Vagina (tissue), 2 donors: ENCODE results near the gene ZFP64. TPM values are rescaled to one million over a fixed set of nuclear protein-coding genes. Genes with fewer than 3 reads are reported as not detected.
"Not testable (repeated sequence)": the region's sequence is repeated elsewhere in the genome, so short reads cannot be mapped to it uniquely, and the experiment has no call there.

ENCODE experiments used
- DNase-seq, 2 donors: peaks; one replicate each; pipeline ENCODE4 v3.0.0-alpha.2; 2017; ENCODE audit errors: extremely low spot score in 2 of 2
- H3K27ac ChIP-seq: fragments of 200-600 bp; sonication (generic); one replicate; pipeline ENCODE4 v1.5.1; 2019
- H3K27me3 ChIP-seq: fragments of 200-600 bp; sonication (generic); one replicate; pipeline ENCODE4 v1.5.1; 2019
- H3K36me3 ChIP-seq, 2 donors: fragments of 200-600 bp; sonication (generic); one replicate each; pipeline ENCODE4 v1.5.1; 2017 to 2019
- H3K4me1 ChIP-seq: fragments of 200-600 bp; sonication (generic); one replicate; pipeline ENCODE4 v1.5.1; 2019
- H3K4me3 ChIP-seq, 2 donors: fragments of 200-600 bp; sonication (generic); 1 replicate in 1 of 2; 2 replicates in 1 of 2; pipeline ENCODE4 v1.5.1; 2016 to 2019
- H3K9me3 ChIP-seq: fragments of 200-600 bp; sonication (generic); one replicate; pipeline ENCODE4 v1.5.1; 2019
- POLR2A ChIP-seq, 2 donors: fragments of 450-650 bp; IDR thresholded peaks; one replicate each; pipeline ENCODE4 v1.6.1; 2017; ENCODE audit warnings: antibody characterized with exemption in 2 of 2, mild to moderate bottlenecking in 2 of 2, moderate library complexity in 2 of 2
- POLR2AphosphoS5 ChIP-seq, 2 donors: sonication (generic); formaldehyde crosslinking; IDR thresholded peaks; one replicate each; pipeline ENCODE4 v1.9.0; 2017; ENCODE audit warnings: antibody characterized with exemption in 2 of 2, mild to moderate bottlenecking in 2 of 2, low read depth in 1 of 2; ENCODE audit not compliant: insufficient read depth in 1 of 2
- intact Hi-C: fragments of 100-400 bp; cut with DNase I; formaldehyde crosslinking; loops from one replicate; pipeline ENCODE4 v1.15.1; 2023
- total RNA-seq: library from RNA; depleted of rRNA; stranded (reverse); fragments of >200 nt; gene quantifications from one replicate; pipeline ENCODE4 v1.2.3, GENCODE V29; 2016
- TF ChIP-seq, protein P1 (sequence below), 3 experiments: fragments of 450-650 bp in 2 of 3; fragments of 200-600 bp in 1 of 3; sonication (generic) in 1 of 3; IDR thresholded peaks; one replicate each; pipeline ENCODE4 v1.5.1; 2017 to 2019; ENCODE audit warnings: antibody characterized with exemption in 3 of 3, mild to moderate bottlenecking in 2 of 3, moderate library complexity in 2 of 3

ZFP64 gene
- total RNA-seq, 1 donor from 2014 or later = 18.4 TPM

DNA sequence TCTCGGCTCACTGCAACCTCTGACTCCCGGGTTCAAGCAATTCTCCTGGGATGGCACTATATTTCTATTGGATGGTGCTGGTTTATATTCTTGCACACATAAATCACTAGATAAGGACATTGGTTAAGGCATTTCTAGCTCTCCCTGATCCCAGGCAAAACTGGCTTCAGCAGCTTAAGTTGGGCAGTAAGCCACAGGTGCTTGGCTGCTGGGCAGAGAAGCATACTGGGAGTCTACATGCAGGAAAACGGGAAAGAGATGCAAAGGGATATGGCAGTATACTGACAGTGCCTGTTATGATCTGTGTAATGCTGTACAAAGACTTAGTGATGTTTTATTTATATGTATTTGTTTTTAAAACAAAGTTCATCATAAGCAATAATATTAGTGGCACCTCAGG is 33.3 kb upstream of the ZFP64 start:
- intact Hi-C loops = no loop called here
- H3K27ac ChIP-seq = no peak overlapping the region
- TF ChIP-seq POLR2A (IDR thresholded peaks at IDR 0.05) = no peak
- TF ChIP-seq, protein P1, sequence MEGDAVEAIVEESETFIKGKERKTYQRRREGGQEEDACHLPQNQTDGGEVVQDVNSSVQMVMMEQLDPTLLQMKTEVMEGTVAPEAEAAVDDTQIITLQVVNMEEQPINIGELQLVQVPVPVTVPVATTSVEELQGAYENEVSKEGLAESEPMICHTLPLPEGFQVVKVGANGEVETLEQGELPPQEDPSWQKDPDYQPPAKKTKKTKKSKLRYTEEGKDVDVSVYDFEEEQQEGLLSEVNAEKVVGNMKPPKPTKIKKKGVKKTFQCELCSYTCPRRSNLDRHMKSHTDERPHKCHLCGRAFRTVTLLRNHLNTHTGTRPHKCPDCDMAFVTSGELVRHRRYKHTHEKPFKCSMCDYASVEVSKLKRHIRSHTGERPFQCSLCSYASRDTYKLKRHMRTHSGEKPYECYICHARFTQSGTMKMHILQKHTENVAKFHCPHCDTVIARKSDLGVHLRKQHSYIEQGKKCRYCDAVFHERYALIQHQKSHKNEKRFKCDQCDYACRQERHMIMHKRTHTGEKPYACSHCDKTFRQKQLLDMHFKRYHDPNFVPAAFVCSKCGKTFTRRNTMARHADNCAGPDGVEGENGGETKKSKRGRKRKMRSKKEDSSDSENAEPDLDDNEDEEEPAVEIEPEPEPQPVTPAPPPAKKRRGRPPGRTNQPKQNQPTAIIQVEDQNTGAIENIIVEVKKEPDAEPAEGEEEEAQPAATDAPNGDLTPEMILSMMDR (IDR thresholded peaks at IDR 0.05) = no peak
- no peak for TF ChIP-seq POLR2AphosphoS5 (IDR thresholded peaks at IDR 0.05; ENCODE audit: insufficient read depth in 1 of 2, low read depth in 1 of 2)

DNA sequence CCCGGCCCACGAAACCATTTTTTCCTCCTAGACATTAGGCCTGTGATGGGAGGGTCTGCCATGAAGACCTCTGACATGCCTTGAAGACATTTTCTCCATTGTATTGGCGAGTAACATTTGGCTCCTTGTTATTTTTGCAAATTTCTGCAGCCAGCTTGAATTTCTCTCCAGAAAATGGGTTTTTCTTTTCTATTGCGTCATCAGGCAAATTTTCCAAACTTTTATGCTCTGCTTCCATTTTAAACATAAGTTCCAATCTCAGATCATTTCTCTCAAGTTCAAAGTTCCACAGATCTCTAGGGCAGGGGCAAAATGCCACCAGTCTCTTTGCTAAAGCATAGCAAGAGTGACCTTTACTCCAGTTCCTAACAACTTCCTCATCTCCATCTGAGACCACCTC is 29.8 kb upstream of the ZFP64 start:
- intact Hi-C loops, DNase-seq, H3K4me3 ChIP-seq, H3K9me3 ChIP-seq, H3K4me1 ChIP-seq, H3K27ac ChIP-seq, H3K27me3 ChIP-seq, H3K36me3 ChIP-seq: not testable (repeated sequence)

More for the DNA sequence above, 33.3 kb upstream of the ZFP64 start:
- Histone ChIP-seq H3K4me3 (no peak overlapping the region), H3K27me3 (no peaks in the 10 kb centered on the region), H3K9me3 (no peaks in the 10 kb centered on the region), H3K4me1 (no peaks in the 10 kb centered on the region), H3K36me3 (no peaks in the 10 kb centered on the region)
- DNase-seq = no peak

DNA sequence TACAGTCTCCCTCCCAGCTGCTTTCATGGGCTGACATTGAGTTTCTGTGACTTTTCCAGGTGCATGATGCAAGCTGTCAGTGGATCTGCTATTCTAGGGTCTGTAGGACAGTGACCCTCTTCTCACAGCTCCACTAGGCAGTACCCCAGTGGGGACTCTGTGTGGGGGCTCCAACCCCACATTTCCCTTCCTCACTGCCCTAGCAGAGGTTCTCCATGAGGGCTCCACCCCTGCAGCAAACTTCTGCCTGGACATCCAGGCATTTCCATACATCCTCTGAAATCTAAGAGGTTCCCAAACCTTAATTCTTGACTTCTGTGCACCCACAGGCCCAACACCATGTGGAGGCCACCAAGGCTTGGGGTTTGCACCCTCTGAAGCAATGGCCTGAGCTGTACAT is 29.3 kb upstream of the ZFP64 start:
- intact Hi-C loops, DNase-seq, H3K27ac ChIP-seq, H3K36me3 ChIP-seq, H3K9me3 ChIP-seq, H3K4me1 ChIP-seq, H3K4me3 ChIP-seq, H3K27me3 ChIP-seq: not testable (repeated sequence)

DNA sequence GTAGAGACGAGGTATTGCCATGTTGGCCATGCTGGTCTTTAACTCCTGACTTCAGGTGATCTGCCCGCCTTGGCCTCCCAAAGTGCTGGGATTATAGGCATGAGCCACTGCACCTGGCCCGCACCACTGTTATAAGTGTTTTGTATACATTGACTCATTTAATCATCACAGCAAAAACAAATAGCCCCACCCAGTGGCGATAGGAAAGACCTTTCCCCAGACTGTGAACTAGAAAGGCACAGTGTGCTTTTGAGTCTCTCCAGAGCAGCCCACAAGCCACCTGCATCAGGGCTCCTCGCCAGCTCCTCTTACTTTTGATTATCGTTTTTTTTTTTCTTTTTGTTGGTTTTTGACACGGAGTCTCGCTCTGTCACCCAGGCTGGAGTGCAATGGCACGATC is 27.9 kb upstream of the ZFP64 start:
- Histone ChIP-seq H3K27me3 (no peaks in the 10 kb centered on the region), H3K27ac (no peak overlapping the region), H3K9me3 (no peaks in the 10 kb centered on the region), H3K4me3 (no peak overlapping the region), H3K36me3 (no peaks in the 10 kb centered on the region), H3K4me1 (no peaks in the 10 kb centered on the region)
- no peak for DNase-seq
- TF ChIP-seq, protein P1 (IDR thresholded peaks at IDR 0.05) = no peak
- TF ChIP-seq POLR2AphosphoS5 (IDR thresholded peaks at IDR 0.05; ENCODE audit: insufficient read depth in 1 of 2, low read depth in 1 of 2) (no peak), POLR2A (IDR thresholded peaks at IDR 0.05) (no peak)
- intact Hi-C loops = no loop called here

DNA sequence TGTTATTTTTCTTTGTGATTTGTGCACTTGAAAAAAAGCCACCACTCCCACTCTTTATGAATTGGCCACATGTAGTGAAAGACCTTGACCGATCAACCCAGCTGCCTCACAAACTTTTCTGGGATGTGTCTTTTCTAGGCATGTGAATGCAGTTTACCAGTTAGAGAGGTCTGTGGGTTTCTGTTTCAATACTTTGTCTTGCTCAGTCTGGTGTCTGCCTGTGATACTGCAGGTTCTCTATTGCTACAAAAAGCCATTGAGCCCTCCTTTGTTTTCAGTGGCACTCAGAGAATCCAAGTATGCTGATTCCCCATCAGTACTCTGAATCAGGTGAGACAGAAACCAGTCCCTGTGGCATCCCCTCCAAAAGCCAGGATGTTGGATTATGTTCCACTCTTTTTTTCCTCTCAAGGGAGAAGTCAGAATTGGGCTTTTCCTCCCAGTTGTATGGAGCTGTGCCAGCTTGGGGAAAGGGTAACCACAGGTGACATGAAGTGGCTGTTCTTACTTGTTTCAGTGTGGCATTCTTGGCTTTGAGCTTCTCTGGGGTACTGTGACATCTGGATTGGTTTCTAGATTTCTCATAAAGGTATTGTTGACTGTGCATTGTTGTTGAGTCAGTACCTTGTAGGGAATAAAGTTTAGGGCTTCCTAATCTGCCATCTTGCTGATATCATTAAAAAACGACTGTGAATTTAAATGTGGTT is 26.3 kb upstream of the ZFP64 start:
- Histone ChIP-seq H3K4me3 (no peak overlapping the region), H3K27ac (no peak overlapping the region), H3K9me3 (no peaks in the 10 kb centered on the region), H3K36me3 (no peaks in the 10 kb centered on the region), H3K4me1 (no peaks in the 10 kb centered on the region), H3K27me3 (no peaks in the 10 kb centered on the region)
- no peak for DNase-seq
- intact Hi-C loops = no loop called here
- no peak for TF ChIP-seq POLR2AphosphoS5 (IDR thresholded peaks at IDR 0.05; ENCODE audit: insufficient read depth in 1 of 2, low read depth in 1 of 2)
- TF ChIP-seq, protein P1 (IDR thresholded peaks at IDR 0.05) = no peak
- no peak for TF ChIP-seq POLR2A (IDR thresholded peaks at IDR 0.05)

DNA sequence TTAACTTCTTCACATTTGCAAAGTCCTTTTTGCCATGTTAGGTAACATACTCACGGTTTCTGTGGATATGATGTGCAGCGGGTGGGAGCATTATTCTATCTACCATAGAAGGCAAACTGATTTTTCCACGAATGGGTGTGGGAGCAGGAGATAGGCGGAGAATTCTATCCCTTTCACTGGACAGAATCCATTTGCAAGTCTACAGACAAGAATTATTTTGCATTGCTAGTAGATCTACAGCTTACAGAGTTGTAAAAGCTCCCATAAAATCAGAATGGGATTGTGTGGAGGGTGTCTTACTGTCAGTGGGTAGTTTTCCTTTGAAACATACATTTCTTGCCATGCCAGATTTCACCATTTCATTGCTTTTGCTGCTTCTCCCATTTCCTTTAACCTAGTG is 22.4 kb upstream of the ZFP64 start:
- Histone ChIP-seq H3K27ac (no peak overlapping the region), H3K9me3 (no peaks in the 10 kb centered on the region), H3K4me1 (no peaks in the 10 kb centered on the region), H3K4me3 (no peak overlapping the region), H3K36me3 (no peaks in the 10 kb centered on the region), H3K27me3 (no peaks in the 10 kb centered on the region)
- DNase-seq = no peak
- intact Hi-C loops = no loop called here
- TF ChIP-seq, protein P1 (IDR thresholded peaks at IDR 0.05) = no peak
- no peak for TF ChIP-seq POLR2AphosphoS5 (IDR thresholded peaks at IDR 0.05; ENCODE audit: insufficient read depth in 1 of 2, low read depth in 1 of 2)
